Ovary (tissue), 3 donors: ENCODE results near the gene MAPK8.

Experiments used
- CTCF ChIP-seq, 3 donors: fragments of 450-650 bp in 2 of 3; fragments of 200-600 bp in 1 of 3; IDR thresholded peaks; one replicate each; pipeline versions ENCODE4 v1.5.1 to v1.8.0; 2016 to 2022; ENCODE audit warnings: antibody characterized with exemption in 3 of 3, mild to moderate bottlenecking in 1 of 3
- POLR2A ChIP-seq: fragments of 450-650 bp; IDR thresholded peaks from one replicate; pipeline ENCODE4 v1.6.1; 2017; ENCODE audit warnings: antibody characterized with exemption, mild to moderate bottlenecking, moderate library complexity
- donor health status: DM: no; HTN: no; CAD: no.

GRCh38 chr10:48316236-48316635 lies 9.8 kb downstream of the MAPK8 start:
- no peak for TF ChIP-seq POLR2A
- no peak for TF ChIP-seq CTCF (IDR thresholded peaks at IDR 0.05)
